Keratinocyte (primary cell): ENCODE measurements around the gene PWWP2A. TPM values are rescaled to one million over a fixed set of nuclear protein-coding genes. Genes with fewer than 3 reads are reported as not detected.

Experiments used
- DNase-seq: peaks from one replicate; pipeline ENCODE4 v3.0.0-alpha.2; 2011; ENCODE audit warnings: low read depth, missing footprints, low spot score
- FAIRE-seq: peaks from 2 replicates; lab custom pipeline; 2011; peaks lifted over from hg19 to GRCh38; lab: Jason Lieb, UNC
- H2AFZ ChIP-seq: 2 replicates; pipeline ENCODE4 v1.6.0; 2012; ENCODE audit warnings: low read length, control low read depth, inconsistent platforms; ENCODE audit not compliant: control insufficient read depth
- H3K27ac ChIP-seq: 2 replicates; pipeline ENCODE4 v1.5.1; 2011; ENCODE audit warnings: low read length; ENCODE audit not compliant: control insufficient read depth, insufficient read depth
- H3K27me3 ChIP-seq: 3 replicates; pipeline ENCODE4 v1.6.0; 2011; ENCODE audit warnings: low read length; ENCODE audit not compliant: control insufficient read depth, insufficient read depth; ENCODE audit errors: extremely low read depth
- H3K36me3 ChIP-seq, 2 experiments: 2 replicates in 1 of 2; 3 replicates in 1 of 2; pipeline ENCODE4 v1.5.1; 2011; ENCODE audit warnings: low read length in 2 of 2, mild to moderate bottlenecking in 1 of 2; ENCODE audit not compliant: control insufficient read depth in 2 of 2, insufficient read depth in 2 of 2; ENCODE audit errors: extremely low read depth in 1 of 2
- H3K4me1 ChIP-seq: 3 replicates; pipeline ENCODE4 v1.5.1; 2011; ENCODE audit warnings: low read length; ENCODE audit not compliant: control insufficient read depth, insufficient read depth; ENCODE audit errors: extremely low read depth
- H3K4me2 ChIP-seq: 3 replicates; pipeline ENCODE4 v1.6.0; 2011; ENCODE audit warnings: low read depth, low read length; ENCODE audit not compliant: control insufficient read depth, insufficient read depth; ENCODE audit errors: extremely low read depth
- H3K4me3 ChIP-seq, 3 experiments: fragments of 200-600 bp in 1 of 3; sonication (generic) in 1 of 3; 2 replicates in 2 of 3; 3 replicates in 1 of 3; pipeline ENCODE4 v1.5.1; 2011 to 2016; ENCODE audit warnings: low read length in 3 of 3, mild to moderate bottlenecking in 3 of 3, control low read depth in 2 of 3, inconsistent platforms in 1 of 3, low read depth in 1 of 3, mixed read lengths in 1 of 3, mixed run types in 1 of 3, moderate library complexity in 1 of 3; ENCODE audit not compliant: control insufficient read depth in 2 of 3, insufficient read depth in 2 of 3; ENCODE audit errors: extremely low read depth in 1 of 3
- H3K79me2 ChIP-seq: 2 replicates; pipeline ENCODE4 v1.6.0; 2012; ENCODE audit warnings: low read length; ENCODE audit not compliant: control insufficient read depth, insufficient read depth
- H3K9ac ChIP-seq: 3 replicates; pipeline ENCODE4 v1.6.0; 2011; ENCODE audit warnings: low read length; ENCODE audit not compliant: control insufficient read depth, insufficient read depth; ENCODE audit errors: extremely low read depth
- H3K9me1 ChIP-seq: 3 replicates; pipeline ENCODE4 v1.6.0; 2011; ENCODE audit warnings: low read length; ENCODE audit not compliant: control insufficient read depth, insufficient read depth; ENCODE audit errors: extremely low read depth
- H3K9me3 ChIP-seq: 2 replicates; pipeline ENCODE4 v1.5.1; 2012; ENCODE audit warnings: low read depth, low read length; ENCODE audit not compliant: control insufficient read depth
- H4K20me1 ChIP-seq: 3 replicates; pipeline ENCODE4 v1.6.0; 2011; ENCODE audit warnings: low read length; ENCODE audit not compliant: control insufficient read depth, insufficient read depth; ENCODE audit errors: extremely low read depth
- EZH2 ChIP-seq: IDR thresholded peaks from one replicate; pipeline ENCODE4 v1.6.1; 2012; ENCODE audit warnings: inconsistent platforms, mild to moderate bottlenecking, low read length, moderate library complexity
- dilution Hi-C: fragments of 300-500 bp; cut with MboI; formaldehyde crosslinking; loops from one replicate; pipeline ENCODE4 v1.7.0; 2020; ENCODE audit warnings: low sequenced_read_pairs; ENCODE audit not compliant: extremely low pct_ligation_motif_present
- polyA plus RNA-seq, 5 experiments: library from polyadenylated mRNA; depleted of rRNA in 3 of 5; stranded (reverse) in 3 of 5; stranded (forward) in 1 of 5; unstranded in 1 of 5; fragments of >200 nt; gene quantifications; 1 replicate in 1 of 5; 2 replicates in 3 of 5; 3 replicates in 1 of 5; pipeline versions ENCODE4 v1.2.1 to v1.2.3, GENCODE V29; 2011 to 2012; ENCODE audit warnings: missing spikeins in 2 of 5, low read depth in 1 of 5, low replicate concordance in 1 of 5
- TF ChIP-seq, protein P1 (sequence below), 3 experiments: IDR thresholded peaks in 1 of 3; conservative IDR thresholded peaks in 1 of 3; optimal IDR thresholded peaks in 1 of 3; 2 replicates in 2 of 3; 3 replicates in 1 of 3; pipeline versions ENCODE3 to v1.5.1; 2011; ENCODE audit warnings: low read length in 3 of 3, mild to moderate bottlenecking in 3 of 3, moderate library complexity in 2 of 3, control low read depth in 1 of 3, inconsistent platforms in 1 of 3; ENCODE audit not compliant: insufficient read depth in 2 of 3; ENCODE audit errors: extremely low read depth in 1 of 3

Gene PWWP2A
- polyA plus RNA-seq, 1 donor (not counting 4 experiments of a cell fraction or from before 2014, with no cell fraction given) = 13.1 TPM

DNA sequence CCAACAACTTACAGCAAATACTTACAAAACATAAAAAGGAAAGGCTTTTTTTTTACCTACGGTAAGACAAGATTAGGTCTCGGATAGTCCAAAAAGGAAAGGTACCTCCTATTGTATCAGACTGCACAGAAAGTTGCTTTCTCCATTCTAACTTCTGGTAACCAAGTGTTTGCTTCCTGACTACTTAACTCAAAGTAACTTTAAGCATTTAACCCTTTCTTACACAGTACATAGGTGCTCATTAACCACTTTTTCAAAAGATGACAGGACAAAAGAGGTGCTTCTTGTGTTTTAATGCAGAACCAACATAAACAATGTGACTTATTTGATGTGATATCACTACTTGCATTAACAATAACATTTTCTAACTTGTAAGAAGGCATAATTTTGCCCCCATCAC is 23.1 kb downstream of the PWWP2A start:
- Histone ChIP-seq H3K4me3 (no peak overlapping the region), H3K4me2 (no peak overlapping the region), H3K79me2 (peaks cover 12% of the 10 kb centered on the region), H3K36me3 (peaks cover 6 to 10% of the 10 kb centered on the region in 2 experiments), H2AFZ (no peak overlapping the region), H3K4me1 (no peaks in the 10 kb centered on the region), H3K9me3 (no peaks in the 10 kb centered on the region), H3K9ac (no peak overlapping the region), H3K27me3 (no peaks in the 10 kb centered on the region), H4K20me1 (no peaks in the 10 kb centered on the region), H3K27ac (no peak overlapping the region), H3K9me1 (no peaks in the 10 kb centered on the region)
- TF ChIP-seq, protein P1, sequence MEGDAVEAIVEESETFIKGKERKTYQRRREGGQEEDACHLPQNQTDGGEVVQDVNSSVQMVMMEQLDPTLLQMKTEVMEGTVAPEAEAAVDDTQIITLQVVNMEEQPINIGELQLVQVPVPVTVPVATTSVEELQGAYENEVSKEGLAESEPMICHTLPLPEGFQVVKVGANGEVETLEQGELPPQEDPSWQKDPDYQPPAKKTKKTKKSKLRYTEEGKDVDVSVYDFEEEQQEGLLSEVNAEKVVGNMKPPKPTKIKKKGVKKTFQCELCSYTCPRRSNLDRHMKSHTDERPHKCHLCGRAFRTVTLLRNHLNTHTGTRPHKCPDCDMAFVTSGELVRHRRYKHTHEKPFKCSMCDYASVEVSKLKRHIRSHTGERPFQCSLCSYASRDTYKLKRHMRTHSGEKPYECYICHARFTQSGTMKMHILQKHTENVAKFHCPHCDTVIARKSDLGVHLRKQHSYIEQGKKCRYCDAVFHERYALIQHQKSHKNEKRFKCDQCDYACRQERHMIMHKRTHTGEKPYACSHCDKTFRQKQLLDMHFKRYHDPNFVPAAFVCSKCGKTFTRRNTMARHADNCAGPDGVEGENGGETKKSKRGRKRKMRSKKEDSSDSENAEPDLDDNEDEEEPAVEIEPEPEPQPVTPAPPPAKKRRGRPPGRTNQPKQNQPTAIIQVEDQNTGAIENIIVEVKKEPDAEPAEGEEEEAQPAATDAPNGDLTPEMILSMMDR (optimal IDR thresholded peaks at IDR 0.05 in 1 of 3, IDR thresholded peaks at IDR 0.05 in 1 of 3, conservative IDR thresholded peaks at IDR 0.05 in 1 of 3; ENCODE audit: extremely low read depth in 1 of 3, insufficient read depth in 2 of 3, low read length in 3 of 3) = no peak
- TF ChIP-seq EZH2 = no peak
- dilution Hi-C loops = no loop called here
- no peak for FAIRE-seq
- DNase-seq = no peak

- Histone ChIP-seq H3K4me3 (no peak overlapping the region), H3K4me2 (no peak overlapping the region), H3K4me1 (no peaks in the 10 kb centered on the region), H3K79me2 (peaks cover 9% of the 10 kb centered on the region), H3K9me3 (no peaks in the 10 kb centered on the region), H3K9ac (no peak overlapping the region), H3K9me1 (no peaks in the 10 kb centered on the region), H4K20me1 (no peaks in the 10 kb centered on the region), H3K27ac (no peak overlapping the region), H3K27me3 (no peaks in the 10 kb centered on the region), H3K36me3 (peaks cover 6 to 7% of the 10 kb centered on the region in 2 experiments), H2AFZ (no peak overlapping the region)
- DNase-seq (no peak), FAIRE-seq (no peak)
- dilution Hi-C loops = no loop called here
- TF ChIP-seq EZH2 = no peak
- TF ChIP-seq, protein P1 (optimal IDR thresholded peaks at IDR 0.05 in 1 of 3, IDR thresholded peaks at IDR 0.05 in 1 of 3, conservative IDR thresholded peaks at IDR 0.05 in 1 of 3; ENCODE audit: extremely low read depth in 1 of 3, insufficient read depth in 2 of 3, low read length in 3 of 3) = no peak
Observed at GRCh38 chr5:160092960-160093707, 26.1 kb downstream of the PWWP2A start.
